NCI-H526 (cell line): ENCODE results near the gene GFI1B.
"Not testable (repeated sequence)": the region's sequence is repeated elsewhere in the genome, so short reads cannot be mapped to it uniquely, and the experiment has no call there.

Experiments used
- DNase-seq, 2 experiments: peaks; one replicate each; lab custom pipeline; 2025; lab: John Stamatoyannopoulos, UW

Gene GFI1B

DNA sequence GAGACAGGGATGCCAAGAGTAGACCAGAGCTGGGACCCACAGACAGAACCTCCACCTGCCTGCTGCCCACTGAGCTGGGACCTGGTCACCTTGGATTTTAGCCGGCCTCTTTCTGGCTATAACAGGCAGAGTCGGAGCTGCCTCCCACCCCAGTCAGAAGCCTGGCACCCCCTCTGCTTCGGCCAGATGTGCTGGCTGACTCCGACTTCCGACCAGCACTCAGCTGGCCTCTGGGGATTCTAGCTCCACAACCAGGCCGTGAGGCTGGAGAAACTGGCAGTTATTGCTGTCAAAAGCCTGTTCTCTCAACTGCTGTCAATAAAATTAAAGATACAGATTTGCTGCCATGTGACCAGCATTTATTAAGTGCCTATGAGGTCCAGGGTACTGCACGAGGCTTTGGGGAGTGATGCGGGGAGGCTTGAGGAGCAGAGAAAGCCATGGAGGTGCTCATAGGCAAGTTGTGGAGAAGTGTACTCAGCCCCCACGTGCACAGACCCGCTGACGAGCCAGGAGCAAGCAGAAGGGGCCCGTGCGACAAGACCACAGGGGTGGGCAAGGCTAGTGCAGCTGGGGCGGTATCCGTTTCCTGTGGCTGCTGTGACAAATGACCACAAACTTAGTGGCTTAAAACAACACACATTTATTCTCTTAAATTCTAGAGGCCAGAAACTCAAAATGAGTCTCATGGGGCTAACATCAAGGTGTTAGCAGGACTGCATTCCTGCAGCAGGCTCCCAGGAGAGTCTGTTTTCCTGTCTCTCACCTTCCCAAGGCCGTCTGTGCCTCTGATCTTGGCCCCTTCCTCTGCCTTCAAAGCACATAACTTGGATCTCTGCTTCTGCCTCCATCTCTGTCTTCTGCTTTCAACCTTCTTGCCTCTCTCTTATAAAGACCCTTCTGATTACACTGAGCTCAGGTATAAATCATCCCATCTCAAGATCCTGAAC lies 13.1 kb downstream of the GFI1B start:
- DNase-seq, result no peak

DNA sequence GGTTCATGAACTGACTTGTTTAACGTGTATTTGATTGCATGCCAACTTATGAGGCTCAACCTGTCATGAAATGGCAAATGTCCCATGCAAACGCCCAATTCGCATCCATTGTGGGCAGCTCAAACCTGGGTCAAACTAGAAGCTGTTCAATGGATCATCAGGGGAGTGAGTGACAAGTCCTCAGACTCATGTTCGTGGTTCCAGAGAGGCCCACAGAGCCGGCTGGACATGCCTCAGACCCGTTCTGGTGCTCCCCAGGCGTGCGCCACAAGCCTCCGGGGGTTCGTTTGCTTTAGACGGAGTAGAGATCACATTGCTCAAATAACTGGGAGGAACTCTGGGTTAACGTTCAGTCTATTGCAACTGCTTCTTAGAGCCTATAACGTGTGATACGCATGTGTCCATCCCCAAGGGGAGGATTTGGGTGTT lies 15.0 kb downstream of the GFI1B start:
- peak in 1 of 2 experiments; percentile 53 for DNase-seq

DNA sequence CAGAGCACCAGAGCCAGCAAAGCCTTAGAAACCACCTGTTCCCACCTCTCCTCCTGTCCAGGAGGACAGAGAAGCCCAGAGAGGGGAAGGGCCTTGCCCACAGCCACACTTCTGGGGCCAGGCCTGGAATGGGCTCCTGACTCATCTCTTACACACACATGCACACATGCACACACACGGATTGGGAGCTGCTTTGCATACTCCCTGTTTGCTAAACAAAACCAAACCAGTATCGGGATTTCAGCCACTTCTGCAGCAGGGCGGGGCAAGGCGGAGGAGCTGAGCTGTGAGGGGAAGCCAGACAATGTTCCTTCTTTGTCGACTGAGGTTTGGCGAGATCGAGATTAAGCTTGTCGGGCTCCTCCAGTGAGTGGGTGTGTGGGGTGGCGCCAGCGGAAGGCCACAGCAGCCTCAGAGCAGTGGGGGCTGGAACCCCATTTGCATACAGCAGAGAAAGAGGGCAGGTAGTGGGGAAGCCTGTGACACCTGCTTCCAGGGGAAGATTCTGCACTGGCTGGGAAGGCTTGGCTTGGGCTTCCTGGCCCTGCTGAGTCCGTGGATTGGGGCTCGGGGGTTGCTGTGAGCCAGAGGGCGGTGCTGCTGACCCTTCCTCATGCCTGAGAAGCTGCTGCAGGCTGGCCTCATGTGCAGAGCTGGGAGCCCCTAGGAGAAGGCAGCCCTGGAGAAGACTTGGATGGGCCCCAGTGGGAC lies 16.1 kb downstream of the GFI1B start:
- DNase-seq, result peak; percentile 97 to 98

DNA sequence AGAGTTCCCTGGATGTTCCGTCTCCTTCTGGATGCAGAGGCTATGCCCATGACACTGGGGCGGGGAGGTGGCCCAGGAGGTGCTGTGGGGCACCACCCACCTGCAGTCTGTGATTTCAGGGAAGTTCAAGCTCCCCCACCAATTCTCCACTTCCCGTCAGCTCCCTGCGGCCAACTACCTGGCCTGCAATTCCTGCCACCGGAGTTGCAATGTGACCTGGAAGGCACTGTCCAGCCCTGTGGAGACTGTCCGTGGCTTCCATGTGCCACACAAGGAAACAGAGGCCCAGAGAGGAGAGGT lies 16.6 kb downstream of the GFI1B start:
- no peak for DNase-seq

DNA sequence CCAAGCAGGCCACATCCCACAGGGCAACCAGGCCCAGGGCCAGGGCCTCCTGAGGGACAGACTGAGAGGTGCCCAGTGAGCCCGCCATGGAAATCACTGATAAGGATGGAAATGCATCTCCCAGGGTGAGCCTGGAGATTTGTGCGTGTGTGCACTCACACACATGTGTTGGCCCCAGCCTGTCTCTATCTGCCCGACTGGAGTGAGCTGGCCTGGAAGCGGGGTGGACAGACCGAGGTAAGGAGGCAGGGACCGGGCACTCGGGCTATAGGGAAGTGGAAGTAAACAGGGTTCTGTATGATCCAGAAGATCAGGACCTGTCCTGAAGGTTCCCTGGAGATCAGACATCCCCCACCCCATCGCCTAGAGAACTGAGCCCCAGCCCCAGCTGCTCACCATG lies 17.4 kb downstream of the GFI1B start:
- peak in 1 of 2 experiments; percentile 54 for DNase-seq

DNA sequence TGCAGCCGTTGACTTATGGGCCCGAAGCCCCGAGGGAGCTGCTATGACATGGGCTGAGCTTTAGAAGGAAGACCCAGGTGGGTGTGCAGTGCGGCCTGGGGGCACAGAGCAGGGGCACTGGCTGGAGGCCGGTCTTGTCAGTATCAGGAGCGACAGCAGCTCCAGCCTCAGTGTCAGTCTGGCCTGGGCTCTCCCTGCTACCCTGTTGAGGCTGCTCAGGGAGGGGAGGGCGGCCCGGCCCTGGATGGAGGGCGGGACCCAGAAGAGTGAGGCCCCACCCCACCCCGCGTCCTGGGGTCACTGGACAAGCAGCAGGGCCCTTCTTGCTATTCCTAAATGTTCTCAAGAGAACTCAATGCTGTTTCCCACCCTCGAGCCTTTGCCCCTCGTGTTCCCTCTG lies 18.0 kb downstream of the GFI1B start:
- DNase-seq, result peak in 1 of 2 experiments; percentile 26

DNA sequence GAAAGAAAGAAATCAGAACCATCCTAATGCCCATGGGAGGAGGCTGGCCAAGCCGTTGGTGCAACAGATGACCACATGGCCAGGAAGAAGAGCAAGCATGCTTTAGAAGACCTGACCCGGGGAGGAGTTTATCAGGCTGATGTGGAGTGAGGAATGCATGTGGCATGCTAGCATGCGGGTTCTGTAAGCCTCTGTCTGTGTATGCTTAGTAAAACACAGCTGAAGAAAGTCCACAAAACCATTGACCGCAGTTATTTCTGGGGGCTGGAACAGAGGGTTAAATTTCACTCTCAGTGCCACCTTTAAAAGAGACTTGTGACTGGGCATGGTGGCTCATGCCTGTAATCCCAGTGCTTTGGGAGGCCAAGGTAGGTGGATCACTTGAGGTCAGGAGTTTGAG lies 19.1 kb downstream of the GFI1B start:
- DNase-seq, result no peak

DNA sequence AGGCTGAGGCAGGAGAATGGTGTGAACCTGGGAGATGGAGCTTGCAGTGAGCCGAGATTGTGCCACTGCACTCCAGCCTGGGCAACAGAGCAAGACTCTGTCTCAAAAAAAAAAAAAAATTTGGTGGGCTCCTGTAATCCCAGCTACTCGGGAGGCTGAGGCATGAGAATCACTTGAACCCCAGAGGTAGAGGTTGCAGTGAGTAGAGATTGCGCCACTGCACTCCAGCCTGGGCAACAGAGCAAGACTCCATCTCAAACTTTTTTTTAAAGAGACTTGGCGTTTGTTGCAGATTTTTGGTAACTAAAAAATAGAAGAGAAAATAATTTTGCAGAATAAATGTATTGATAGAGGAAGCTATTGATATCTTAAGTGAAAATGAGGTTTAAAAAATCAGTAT lies 19.7 kb downstream of the GFI1B start:
- not testable (repeated sequence) for DNase-seq

DNA sequence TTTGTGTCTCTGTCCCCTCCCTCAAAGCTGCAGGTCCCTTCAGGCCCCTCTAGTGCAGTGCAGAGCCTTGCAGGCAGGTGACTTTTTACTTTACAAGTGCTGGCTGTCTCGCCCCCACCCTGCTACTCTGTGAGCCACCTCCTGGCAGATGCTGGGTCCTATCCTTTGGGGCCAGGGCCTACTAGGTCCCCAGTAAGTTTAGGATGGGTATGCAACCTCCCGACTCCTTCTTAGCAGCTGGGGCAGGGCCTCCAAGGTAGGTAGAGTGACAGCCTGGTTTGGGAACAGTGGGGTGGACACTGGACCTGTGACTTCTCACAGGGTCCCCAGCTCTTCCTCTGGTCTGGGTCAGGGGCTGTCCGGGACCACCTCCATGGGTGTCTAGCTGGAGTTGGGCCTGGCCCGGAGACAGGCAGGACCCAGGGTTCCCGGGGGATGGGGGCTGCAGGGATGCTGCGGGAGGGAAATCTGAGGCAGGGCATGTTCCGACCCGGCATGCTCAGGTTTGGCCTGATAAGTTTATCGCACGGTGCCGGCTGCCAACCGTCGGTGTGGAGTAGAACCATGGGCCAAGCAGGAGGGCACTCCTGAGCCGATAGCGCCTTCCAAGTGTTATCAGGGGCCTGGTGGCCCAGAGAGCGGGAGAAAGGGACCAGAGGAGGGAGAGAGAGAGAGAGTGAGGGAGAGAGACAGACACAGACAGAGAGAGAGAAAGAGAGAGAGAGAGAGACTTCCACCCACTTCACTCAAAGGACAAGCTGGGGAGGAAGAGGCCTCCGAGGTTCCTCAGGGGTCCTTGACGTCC lies 20.5 kb downstream of the GFI1B start:
- no peak for DNase-seq

DNA sequence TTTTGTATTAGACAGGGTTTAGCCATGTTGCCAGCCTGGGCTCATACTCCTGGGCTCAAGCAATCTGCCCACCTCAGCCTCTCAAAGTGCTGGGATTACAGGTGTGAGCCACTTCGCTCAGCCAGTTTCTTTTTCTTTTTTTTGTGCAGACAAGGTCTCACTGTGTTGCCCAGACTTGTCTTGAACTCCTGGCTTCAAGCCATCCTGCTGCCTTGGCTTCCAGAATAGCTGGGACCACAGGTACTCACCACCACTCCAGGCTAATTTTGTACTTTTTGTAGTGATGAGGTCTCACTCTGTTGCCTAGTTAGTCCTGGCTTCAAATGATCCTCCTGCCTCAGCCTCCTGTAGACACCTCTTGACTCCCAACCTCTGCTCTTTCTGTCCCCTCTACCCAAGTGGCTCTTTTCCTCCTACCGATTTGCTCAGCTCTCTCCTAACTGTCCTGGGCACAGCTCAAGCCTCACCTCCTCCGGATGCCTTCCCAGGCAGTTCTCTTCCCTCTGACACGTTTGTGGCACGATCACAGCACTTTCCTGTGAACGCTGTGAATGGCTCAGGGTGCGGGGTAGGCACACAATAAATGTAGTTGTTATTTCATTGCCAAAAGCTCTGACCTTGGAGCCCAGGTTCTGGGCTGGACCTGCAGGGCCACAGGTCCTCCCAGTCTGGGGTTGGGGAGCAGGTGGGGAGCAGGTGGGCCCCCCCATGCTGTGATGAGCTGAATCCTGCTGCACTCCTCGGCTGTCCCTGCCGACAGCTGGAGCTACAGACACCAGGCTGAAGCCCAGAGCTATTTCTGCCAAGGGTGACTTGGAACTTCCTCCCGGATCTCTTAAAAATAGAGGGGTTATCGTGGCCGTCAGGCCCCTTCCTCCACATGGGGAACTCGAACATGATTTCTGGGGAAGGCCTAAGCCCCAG lies 23.9 kb downstream of the GFI1B start:
- no peak for DNase-seq

DNA sequence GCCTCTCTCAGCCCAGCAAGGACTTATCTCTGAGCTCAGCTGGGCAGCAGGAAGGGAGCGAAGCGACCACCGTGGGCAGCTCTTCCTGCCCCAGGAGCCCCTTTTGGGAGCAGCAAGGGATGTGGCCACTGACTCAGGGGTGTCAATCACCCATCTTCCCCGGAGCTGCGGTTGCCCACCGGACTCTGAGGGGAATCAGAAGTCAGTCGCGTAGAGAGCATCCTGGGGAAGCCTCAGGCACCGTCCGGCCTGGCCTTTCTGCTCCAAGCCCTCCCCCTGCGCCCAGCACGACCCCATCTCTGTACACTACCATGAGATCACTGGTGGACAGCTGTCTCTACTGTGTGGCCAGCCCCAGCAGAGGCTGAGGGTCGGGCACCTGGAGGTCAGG lies 24.6 kb downstream of the GFI1B start:
- no peak for DNase-seq

DNA sequence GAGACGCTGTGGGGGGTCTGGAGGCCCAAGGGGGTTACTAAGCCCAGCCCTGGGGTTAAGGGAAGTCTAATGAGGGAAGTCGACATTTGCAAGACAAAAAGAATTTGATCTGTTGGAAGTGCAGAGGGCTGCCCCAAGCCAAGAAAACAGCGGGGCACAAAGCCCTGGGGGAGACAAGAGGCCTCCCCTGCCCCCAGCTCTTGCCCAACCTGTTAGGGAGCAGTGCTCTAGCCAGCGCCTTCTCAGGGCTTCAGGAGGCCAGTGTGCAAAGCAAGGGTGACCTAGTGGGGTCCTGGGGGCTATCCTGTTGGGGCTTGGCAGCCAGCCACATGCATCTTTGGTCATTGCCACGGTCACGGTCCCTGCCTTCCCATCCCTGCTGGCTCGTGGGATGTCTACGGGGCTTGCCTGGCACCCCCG lies 25.2 kb downstream of the GFI1B start:
- no peak for DNase-seq

DNA sequence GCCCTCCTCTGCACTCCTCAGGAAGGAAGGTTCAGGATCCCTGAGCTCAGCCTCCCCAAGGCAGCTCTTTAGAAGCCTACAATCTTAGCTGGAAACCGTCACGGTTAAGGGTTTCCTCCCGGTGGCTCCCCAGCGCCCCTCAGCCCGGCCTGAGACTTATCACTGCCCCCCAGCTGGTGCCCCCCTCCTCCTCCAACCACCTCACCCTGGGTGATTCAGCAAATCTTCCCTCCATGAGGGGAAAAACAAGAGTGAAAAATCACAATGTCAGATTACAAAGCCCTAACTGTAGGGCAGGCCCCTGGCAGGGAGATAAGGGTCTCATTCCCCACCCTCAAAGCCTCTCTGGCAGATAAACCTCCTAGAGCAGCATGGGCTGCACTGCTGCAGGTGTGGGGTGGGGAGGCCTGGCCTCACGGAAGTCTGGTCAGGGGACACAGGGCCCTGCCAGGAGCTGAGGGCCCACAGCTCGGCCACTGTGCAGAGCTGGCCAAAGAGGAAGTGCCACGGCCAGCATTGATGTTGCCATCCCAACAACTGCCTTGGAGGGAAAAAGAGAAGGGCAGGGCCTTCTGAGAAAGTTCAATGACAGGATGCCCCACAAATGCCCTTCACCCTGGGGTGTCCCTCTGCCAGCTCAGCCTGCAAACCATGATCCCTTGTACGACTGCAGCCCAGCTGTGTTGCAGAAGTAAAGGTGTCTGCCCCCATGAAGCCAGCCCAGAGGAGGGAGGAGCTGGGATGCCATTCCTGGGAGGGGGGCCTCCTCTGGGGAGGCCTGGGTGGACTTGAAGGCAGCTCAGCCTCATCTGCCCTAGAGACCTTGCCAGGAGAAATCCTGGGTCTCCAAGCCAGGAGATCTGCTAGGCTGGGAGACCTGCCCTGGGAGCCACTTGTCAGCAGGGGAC lies 25.9 kb downstream of the GFI1B start:
- DNase-seq, result no peak

DNA sequence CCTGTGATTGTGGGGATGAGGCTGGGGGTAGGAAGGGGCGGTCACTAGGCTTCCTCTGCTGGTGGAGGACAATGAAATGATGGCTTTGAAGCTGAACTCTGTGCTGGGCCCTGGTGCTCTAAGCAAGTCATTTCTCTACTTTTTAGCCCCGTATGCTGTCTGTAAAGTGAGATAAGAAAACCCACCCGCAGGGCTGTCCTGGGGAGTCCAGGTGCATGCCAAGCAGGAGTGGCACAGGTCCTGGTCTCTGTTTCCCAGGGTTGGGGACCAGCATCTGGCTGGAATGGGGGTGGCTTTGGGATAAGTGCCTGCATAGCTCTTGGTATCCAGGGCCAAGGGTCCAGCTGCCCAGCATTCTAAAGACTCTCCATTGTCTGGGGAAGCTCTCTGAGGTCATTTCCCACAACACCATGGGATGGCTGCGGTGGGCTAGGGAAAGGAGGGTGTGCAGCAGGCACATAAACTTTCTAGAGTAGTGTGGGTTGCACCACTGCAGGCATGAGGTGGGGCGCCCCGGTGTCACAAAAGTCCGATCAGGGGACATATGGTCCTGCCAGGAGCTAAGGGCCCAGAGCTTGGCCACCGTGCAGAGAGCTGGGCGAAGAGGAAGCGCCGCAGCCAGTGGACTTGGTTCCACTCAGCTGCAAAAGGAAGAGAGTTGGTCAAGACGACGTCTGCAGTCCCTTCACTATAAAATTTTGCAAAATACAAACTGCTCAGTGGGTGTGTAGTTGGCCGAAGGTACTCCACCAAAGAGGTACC lies 26.7 kb downstream of the GFI1B start:
- no peak for DNase-seq

DNA sequence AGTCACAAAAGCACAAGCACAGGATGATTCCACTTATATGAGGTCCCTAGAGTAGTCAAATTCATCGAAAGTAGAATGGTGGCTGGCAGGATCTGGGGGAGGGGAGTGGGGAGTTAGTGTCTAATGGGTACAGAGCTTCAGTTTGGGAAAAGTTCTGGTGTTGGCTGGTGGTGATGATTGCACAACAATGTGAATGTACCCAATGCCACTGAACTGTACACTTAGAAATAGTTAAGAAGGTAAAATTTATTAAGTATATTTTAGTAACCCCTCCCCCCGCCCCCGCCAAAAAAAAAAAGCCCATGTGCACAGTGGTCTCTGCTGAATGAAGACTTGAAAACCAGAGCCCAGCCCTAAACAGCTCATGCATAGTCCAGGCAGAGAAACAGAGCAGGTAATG lies 27.5 kb downstream of the GFI1B start:
- DNase-seq, result no peak

DNA sequence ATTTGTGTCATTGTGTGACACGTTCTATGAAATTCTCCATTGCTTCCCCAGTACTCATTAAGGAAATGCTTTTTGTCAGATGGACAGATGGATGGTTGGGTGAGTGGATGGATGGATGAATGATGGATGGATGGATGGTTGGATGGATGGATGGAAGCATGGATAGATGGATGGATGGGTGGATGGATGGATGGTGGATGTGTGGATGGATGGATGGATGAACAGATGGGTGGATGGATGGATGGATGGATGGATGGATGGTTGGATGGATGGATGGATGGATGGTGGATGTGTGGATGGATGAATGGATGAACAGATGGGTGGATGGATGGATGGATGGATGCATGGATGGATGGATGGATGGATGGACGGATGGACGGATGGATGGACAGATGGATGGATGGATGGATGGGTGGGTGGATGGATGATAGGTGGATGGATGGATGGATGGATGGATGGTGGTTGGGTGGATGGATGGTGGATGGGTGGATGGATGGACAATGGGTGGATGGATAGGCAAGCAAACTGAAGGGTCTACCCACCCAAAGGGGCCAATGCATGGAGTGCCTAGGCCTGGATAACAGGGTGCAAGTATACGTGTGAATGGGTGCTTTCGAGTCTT lies 28.3 kb downstream of the GFI1B start:
- no peak for DNase-seq

DNA sequence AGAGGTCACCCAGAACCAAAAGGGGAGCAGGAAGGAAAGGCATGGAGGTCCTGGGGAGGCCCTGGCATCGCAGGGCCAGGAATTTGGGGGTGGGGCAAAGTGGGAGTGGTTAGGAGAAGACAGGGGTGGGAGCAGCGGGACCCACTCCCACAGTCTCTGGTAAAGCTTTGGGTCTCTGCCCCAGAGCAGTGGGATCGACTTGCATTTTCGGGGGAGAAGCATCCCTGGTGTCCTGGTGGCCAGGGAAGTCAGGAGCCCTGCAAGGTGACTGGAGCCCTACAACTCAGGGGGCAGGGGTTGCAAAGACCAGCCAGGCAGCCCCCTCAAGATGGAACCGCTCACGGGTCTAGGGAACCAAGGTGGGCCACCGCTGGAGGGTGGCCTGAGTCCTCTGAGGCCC lies 29.9 kb downstream of the GFI1B start:
- no peak for DNase-seq

DNA sequence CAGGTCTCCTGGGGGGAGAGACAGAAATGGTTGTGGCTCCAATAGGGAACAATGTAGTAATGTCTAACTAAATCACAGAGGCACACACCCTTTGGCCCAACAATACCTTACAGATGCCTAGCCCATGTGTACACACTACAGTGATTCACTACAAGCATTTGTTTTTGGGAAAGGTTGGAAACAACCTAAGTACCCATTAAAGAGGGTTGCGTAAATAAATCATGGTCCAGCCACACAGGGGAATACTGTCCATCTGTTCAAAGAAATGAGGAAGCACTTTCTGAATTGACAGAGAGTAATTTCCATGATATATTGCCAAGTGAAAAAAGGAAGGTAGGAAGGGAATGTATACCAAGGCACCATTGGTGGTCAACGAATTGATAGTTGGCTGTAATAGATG lies 30.3 kb downstream of the GFI1B start:
- no peak for DNase-seq

DNA sequence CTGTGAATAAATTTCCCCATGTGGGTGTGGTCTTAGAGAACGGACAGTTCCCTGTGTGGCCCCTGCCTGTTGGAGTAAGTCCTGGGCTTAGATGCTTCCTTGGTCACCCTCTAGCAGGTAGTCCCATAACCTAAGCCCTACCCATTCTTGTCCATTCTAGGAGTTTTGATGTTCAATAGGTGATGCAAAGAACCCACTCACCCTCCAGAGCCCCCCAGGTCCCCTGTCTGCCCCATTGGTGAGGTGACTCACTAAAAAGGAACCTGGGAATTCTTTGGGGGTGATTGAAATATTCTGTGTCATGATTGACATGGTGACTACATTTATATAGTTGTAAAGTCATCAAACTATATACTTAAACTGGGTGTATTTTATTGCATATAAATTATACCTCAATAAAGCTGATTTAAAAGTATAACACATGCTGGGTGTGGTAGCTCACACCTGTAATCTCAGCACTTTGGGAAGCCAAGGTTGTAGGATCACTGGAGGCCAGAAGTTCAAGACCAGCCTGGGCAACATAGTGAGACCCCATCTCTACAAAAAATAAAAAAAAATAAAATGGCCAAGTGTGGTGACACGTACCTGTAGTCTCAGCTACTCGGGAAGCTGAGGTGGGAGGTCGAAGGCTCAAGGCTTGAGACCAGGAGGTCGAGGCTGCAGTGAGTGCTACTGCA lies 31.6 kb downstream of the GFI1B start:
- DNase-seq, result no peak
